Measurements from ENCODE around the gene GCNT4. TPM values are rescaled to one million over a fixed set of nuclear protein-coding genes. Genes with fewer than 3 reads are reported as not detected.

Gene GCNT4
- total RNA-seq, result 7.8 TPM

GRCh38 chr5:75052192-75053053, at the start of gene GCNT4:
GCNT4 (minus strand) TSS chr5:75052558; CDS start chr5:75030037, 22,521 bp downstream.

Small RNA genes within 50 kb of the gene (small RNA-seq; reads per million reads assigned to genes)
- not detected for gene AC093259.1 (ENCODE audit: low replicate concordance)

Other genes starting within 250 kb of the GCNT4 start
- 24.1 TPM for gene FAM169A, start 186.2 kb downstream of the GCNT4 start, total RNA-seq
- gene ANKRD31, start 184.3 kb upstream of the GCNT4 start, total RNA-seq, result 0.41 TPM